ENCODE measurements around the gene MROH9.

DNA sequence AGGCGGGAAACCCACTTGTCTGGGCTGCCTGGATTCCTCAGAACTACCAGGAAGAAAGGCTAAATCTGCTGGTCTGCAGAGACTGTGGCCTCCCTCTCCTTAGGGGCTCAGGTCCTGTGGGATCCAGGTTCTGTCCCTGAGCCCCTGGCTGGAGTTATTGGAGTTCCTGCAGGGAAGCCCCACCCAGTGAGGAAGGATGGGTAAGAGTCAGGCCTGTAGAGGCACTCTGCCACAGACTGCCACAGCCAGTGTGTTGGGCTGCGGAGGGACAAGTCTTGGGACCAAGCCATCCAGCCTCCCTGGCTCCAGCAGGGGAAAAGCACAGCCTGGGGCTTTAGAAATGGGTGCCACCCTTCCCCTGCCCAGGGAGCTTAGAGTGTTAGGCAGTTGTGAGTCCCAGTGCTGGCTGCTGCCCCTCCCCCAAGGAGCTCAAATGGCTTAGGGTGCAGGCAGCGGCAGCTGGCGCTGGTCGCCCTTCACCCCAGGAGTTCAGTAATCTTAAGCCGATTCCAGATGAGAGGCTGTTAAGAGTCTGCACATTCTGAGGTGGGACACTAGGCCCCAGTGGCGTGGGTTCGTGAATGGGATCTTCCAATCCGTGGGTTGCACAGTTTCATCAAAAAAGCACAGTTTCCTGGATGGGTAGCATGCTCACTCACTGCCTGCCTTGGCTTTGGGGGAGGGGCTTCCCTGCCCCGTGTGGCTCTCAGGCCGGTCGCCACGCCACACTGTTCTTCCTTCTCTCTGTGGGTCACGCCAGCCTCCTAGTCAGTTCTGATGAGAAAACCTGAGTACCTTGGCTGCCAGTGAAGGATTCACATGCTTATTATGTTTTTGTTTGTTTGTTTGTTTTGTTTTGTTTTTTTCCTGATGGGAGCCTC lies 97.7 kb downstream of the MROH9 start:
- TF ChIP-seq, protein P1, sequence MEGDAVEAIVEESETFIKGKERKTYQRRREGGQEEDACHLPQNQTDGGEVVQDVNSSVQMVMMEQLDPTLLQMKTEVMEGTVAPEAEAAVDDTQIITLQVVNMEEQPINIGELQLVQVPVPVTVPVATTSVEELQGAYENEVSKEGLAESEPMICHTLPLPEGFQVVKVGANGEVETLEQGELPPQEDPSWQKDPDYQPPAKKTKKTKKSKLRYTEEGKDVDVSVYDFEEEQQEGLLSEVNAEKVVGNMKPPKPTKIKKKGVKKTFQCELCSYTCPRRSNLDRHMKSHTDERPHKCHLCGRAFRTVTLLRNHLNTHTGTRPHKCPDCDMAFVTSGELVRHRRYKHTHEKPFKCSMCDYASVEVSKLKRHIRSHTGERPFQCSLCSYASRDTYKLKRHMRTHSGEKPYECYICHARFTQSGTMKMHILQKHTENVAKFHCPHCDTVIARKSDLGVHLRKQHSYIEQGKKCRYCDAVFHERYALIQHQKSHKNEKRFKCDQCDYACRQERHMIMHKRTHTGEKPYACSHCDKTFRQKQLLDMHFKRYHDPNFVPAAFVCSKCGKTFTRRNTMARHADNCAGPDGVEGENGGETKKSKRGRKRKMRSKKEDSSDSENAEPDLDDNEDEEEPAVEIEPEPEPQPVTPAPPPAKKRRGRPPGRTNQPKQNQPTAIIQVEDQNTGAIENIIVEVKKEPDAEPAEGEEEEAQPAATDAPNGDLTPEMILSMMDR (conservative IDR thresholded peaks at IDR 0.05; ENCODE audit: low read depth, low read length): no peak
- TF ChIP-seq POLR2A (IDR thresholded peaks at IDR 0.05; ENCODE audit: low read depth, low read length) (no peak), BHLHE40 (IDR thresholded peaks at IDR 0.05; ENCODE audit: low read depth, low read length) (no peak), CEBPB (IDR thresholded peaks at IDR 0.05; ENCODE audit: low read depth, low read length) (no peak), RAD21 (IDR thresholded peaks at IDR 0.05; ENCODE audit: low read length) (no peak), MAZ (IDR thresholded peaks at IDR 0.05; ENCODE audit: borderline replicate concordance, low read depth, low read length) (no peak), SMC3 (IDR thresholded peaks at IDR 0.05; ENCODE audit: low read depth, low read length) (no peak), MAFK (IDR thresholded peaks at IDR 0.05; ENCODE audit: low read depth, low read length) (no peak), RFX5 (IDR thresholded peaks at IDR 0.05; ENCODE audit: low read depth, low read length) (no peak), MXI1 (IDR thresholded peaks at IDR 0.05; ENCODE audit: borderline replicate concordance, low read depth, low read length) (no peak), CHD1 (IDR thresholded peaks at IDR 0.05; ENCODE audit: low read depth, low read length) (no peak)
- TF ChIP-seq, protein P2, sequence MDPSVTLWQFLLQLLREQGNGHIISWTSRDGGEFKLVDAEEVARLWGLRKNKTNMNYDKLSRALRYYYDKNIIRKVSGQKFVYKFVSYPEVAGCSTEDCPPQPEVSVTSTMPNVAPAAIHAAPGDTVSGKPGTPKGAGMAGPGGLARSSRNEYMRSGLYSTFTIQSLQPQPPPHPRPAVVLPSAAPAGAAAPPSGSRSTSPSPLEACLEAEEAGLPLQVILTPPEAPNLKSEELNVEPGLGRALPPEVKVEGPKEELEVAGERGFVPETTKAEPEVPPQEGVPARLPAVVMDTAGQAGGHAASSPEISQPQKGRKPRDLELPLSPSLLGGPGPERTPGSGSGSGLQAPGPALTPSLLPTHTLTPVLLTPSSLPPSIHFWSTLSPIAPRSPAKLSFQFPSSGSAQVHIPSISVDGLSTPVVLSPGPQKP (IDR thresholded peaks at IDR 0.05; ENCODE audit: borderline replicate concordance, low read depth, low read length): no peak
- TF ChIP-seq, protein P3, sequence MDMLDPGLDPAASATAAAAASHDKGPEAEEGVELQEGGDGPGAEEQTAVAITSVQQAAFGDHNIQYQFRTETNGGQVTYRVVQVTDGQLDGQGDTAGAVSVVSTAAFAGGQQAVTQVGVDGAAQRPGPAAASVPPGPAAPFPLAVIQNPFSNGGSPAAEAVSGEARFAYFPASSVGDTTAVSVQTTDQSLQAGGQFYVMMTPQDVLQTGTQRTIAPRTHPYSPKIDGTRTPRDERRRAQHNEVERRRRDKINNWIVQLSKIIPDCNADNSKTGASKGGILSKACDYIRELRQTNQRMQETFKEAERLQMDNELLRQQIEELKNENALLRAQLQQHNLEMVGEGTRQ (IDR thresholded peaks at IDR 0.05; ENCODE audit: low read depth, low read length): no peak

Data from IMR-90 (cell line).